Ammon's horn (tissue), 1 donor: ENCODE measurements around the gene FRMD6.
"Not testable (repeated sequence)": the region's sequence is repeated elsewhere in the genome, so short reads cannot be mapped to it uniquely, and the experiment has no call there.

ENCODE experiments used
- DNase-seq: peaks from one replicate; pipeline ENCODE4 v3.0.0-alpha.2; 2016; ENCODE audit warnings: low spot score

The FRMD6 gene

GRCh38 chr14:51630987-51631386 is 20.7 kb upstream of the FRMD6 start:
- no peak for DNase-seq

- DNase-seq, result not testable (repeated sequence)
Observed at GRCh38 chr14:51633298-51633697, 18.4 kb upstream of the FRMD6 start.

GRCh38 chr14:51636109-51636508 is 15.6 kb upstream of the FRMD6 start:
- DNase-seq, result no peak

- DNase-seq, result no peak
Observed at GRCh38 chr14:51638071-51638944, 13.4 kb upstream of the FRMD6 start.

- no peak for DNase-seq
Observed at GRCh38 chr14:51639668-51640316, 11.9 kb upstream of the FRMD6 start.

- no peak for DNase-seq
Observed at GRCh38 chr14:51643140-51643539, 8.6 kb upstream of the FRMD6 start.

- DNase-seq, result no peak
Observed at GRCh38 chr14:51644217-51644933, 7.3 kb upstream of the FRMD6 start.

GRCh38 chr14:51648296-51648695 is 3.4 kb upstream of the FRMD6 start:
- DNase-seq, result no peak

- DNase-seq, result peak; percentile 18
Observed at GRCh38 chr14:51650716-51651387, 858 bp upstream of the FRMD6 start.

- peak; percentile 34 for DNase-seq
Observed at GRCh38 chr14:51652168-51653078, 713 bp downstream of the FRMD6 start.

- DNase-seq, result peak; percentile 50
Observed at GRCh38 chr14:51653079-51653774, 1.5 kb downstream of the FRMD6 start.

- no peak for DNase-seq
Observed at GRCh38 chr14:51653775-51654532, 2.2 kb downstream of the FRMD6 start.

GRCh38 chr14:51654533-51654845 is 2.8 kb downstream of the FRMD6 start:
- DNase-seq, result no peak

GRCh38 chr14:51657762-51658161 is 6.1 kb downstream of the FRMD6 start:
- DNase-seq, result no peak

- no peak for DNase-seq
Observed at GRCh38 chr14:51658441-51659173, 6.9 kb downstream of the FRMD6 start.

- no peak for DNase-seq
Observed at GRCh38 chr14:51660741-51661140, 9.0 kb downstream of the FRMD6 start.

- DNase-seq, result no peak
Observed at GRCh38 chr14:51661504-51661903, 9.8 kb downstream of the FRMD6 start.

GRCh38 chr14:51663783-51664326 is 12.1 kb downstream of the FRMD6 start:
- no peak for DNase-seq

GRCh38 chr14:51666070-51666469 is 14.4 kb downstream of the FRMD6 start:
- DNase-seq, result no peak
